KMS-11 (cell line): ENCODE data around the gene KDM4B.

Source experiments
- H2AFZ ChIP-seq: fragments of 200-600 bp; sonication (generic); 2 replicates; pipeline ENCODE4 v1.6.1; 2016; ENCODE audit warnings: antibody characterized with exemption, mixed run types, low read depth
- H3K27ac ChIP-seq: fragments of 200-600 bp; sonication (generic); 2 replicates; pipeline ENCODE4 v1.6.1; 2016; ENCODE audit warnings: mild to moderate bottlenecking, mixed run types
- H3K27me3 ChIP-seq: fragments of 200-600 bp; sonication (generic); 2 replicates; pipeline ENCODE4 v1.6.1; 2017; ENCODE audit warnings: mild to moderate bottlenecking, low read depth, mixed run types, moderate library complexity; ENCODE audit not compliant: insufficient read depth
- H3K36me3 ChIP-seq: fragments of 200-600 bp; sonication (generic); 2 replicates; pipeline ENCODE4 v1.6.1; 2017; ENCODE audit warnings: mild to moderate bottlenecking, mixed run types; ENCODE audit not compliant: insufficient read depth
- H3K4me1 ChIP-seq: fragments of 200-600 bp; sonication (generic); 2 replicates; pipeline ENCODE4 v1.6.1; 2016; ENCODE audit warnings: mild to moderate bottlenecking, low read depth, mixed run types; ENCODE audit not compliant: poor library complexity, severe bottlenecking
- H3K4me2 ChIP-seq: fragments of 200-600 bp; sonication (generic); 2 replicates; pipeline ENCODE4 v1.7.0; 2016; ENCODE audit warnings: mild to moderate bottlenecking, mixed run types
- H3K4me3 ChIP-seq: fragments of 200-600 bp; sonication (generic); IDR thresholded peaks from 2 replicates; pipeline ENCODE4 v1.6.1; 2017; ENCODE audit warnings: low read depth, low read length, mixed read lengths; ENCODE audit not compliant: insufficient read depth
- H3K79me2 ChIP-seq: fragments of 200-600 bp; sonication (generic); 2 replicates; pipeline ENCODE4 v1.6.1; 2016; ENCODE audit warnings: low read depth, mixed run types; ENCODE audit not compliant: insufficient read depth
- H3K9ac ChIP-seq: fragments of 200-600 bp; sonication (generic); 2 replicates; pipeline ENCODE4 v1.6.1; 2016; ENCODE audit warnings: mild to moderate bottlenecking, mixed run types
- H4K20me1 ChIP-seq: fragments of 200-600 bp; sonication (generic); 2 replicates; pipeline ENCODE4 v1.6.1; 2016; ENCODE audit warnings: mild to moderate bottlenecking, mixed run types; ENCODE audit not compliant: insufficient read depth
- CTCF ChIP-seq: fragments of 200-600 bp; sonication (generic); conservative IDR thresholded peaks from 2 replicates; pipeline ENCODE4 v1.6.1; 2017; ENCODE audit warnings: low read depth, mild to moderate bottlenecking, antibody characterized with exemption, low read length, moderate library complexity, mixed read lengths

The KDM4B gene

GRCh38 chr19:5000120-5000611 is 31.3 kb downstream of the KDM4B start:
- H3K4me2 ChIP-seq = no peak overlapping the region
- H3K27ac ChIP-seq = no peak overlapping the region
- TF ChIP-seq CTCF = no peak
- H2AFZ ChIP-seq = no peak overlapping the region
- H3K4me1 ChIP-seq = no peaks in the 10 kb centered on the region
- H3K36me3 ChIP-seq = no peaks in the 10 kb centered on the region
- no peaks in the 10 kb centered on the region for H3K27me3 ChIP-seq
- no peak overlapping the region for H3K4me3 ChIP-seq
- H4K20me1 ChIP-seq = 0 out of 2 replicates have a peak, but pooled peaks cover 5% of the 10 kb centered on the region
- peaks cover 8% of the 10 kb centered on the region; the same call in 1 of the 2 replicates for H3K79me2 ChIP-seq
- H3K9ac ChIP-seq = no peak overlapping the region

DNA sequence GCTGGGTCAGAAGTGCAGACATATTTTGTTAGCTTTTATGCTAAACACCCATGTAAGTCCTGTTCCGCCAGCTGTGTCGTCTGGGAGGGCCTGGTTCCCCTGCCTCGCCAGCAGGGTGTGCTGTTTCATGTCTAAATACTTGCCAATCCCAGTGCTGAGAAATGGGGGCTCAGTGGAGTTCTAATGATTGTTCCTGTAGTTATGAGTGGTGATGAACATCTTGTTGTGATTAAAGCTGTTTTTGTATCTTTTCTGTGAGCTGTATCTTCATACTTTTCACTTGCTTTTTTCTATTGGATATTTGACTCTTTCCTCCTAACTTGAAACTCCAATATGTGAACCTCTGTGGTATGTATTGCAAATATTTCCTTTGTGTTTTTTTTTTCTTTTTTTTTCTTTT is 32.7 kb downstream of the KDM4B start:
- Histone ChIP-seq H3K9ac (no peak overlapping the region), H3K4me2 (no peak overlapping the region), H3K4me3 (no peak overlapping the region), H3K4me1 (no peaks in the 10 kb centered on the region), H4K20me1 (0 out of 2 replicates have a peak, but pooled peaks cover 5% of the 10 kb centered on the region), H2AFZ (no peak overlapping the region), H3K36me3 (no peaks in the 10 kb centered on the region), H3K27me3 (no peaks in the 10 kb centered on the region), H3K79me2 (peaks cover 8% of the 10 kb centered on the region; the same call in 1 of the 2 replicates), H3K27ac (no peak overlapping the region)
- TF ChIP-seq CTCF = peak; percentile 72

DNA sequence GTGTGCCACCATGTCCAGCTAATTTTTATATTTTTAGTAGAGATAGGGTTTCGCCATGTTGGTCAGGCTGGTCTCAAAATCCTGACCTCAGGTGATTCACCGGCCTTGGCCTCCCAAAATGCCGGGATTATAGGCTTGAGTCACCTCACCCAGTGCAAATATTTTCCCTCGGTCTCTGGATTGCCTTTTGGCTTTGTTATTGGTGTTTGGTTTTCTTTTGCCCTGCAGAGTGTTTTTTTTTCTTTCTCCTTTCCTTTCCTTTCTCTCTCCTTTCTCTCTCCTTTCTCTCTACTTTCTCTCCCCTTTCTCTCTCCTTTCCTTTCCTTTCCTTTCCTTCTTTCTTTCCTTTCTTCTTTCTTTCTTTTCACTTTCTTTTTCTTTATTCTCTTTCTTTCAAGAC is 33.2 kb downstream of the KDM4B start:
- TF ChIP-seq CTCF = no peak
- H3K27ac ChIP-seq = no peak overlapping the region
- H3K27me3 ChIP-seq = no peaks in the 10 kb centered on the region
- no peak overlapping the region for H3K4me3 ChIP-seq
- H3K4me2 ChIP-seq = no peak overlapping the region
- H3K36me3 ChIP-seq = no peaks in the 10 kb centered on the region
- H3K4me1 ChIP-seq = no peaks in the 10 kb centered on the region
- H3K79me2 ChIP-seq = peaks cover 8% of the 10 kb centered on the region; the same call in 1 of the 2 replicates
- no peak overlapping the region for H3K9ac ChIP-seq
- 0 out of 2 replicates have a peak, but pooled peaks cover 5% of the 10 kb centered on the region for H4K20me1 ChIP-seq
- H2AFZ ChIP-seq = no peak overlapping the region

DNA sequence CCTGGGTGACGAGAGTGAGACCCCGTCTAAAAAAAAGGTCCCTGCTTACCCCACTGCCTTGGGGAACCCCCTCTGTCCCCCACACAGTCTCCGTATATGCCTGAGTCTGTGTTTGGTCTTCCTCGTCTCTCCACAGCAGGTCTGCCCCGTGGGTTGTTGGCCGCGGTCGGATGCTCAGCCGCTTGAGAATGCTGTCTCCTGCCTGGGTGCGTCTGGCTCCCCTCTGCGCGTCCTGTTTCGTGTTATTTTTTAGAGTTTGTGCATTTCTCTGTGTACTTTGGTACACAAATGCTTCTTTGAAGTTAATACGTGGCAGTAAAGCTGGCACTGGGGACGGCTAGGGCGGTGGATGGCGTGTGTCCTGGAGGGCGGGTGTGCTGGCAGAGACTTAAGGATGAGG is 34.9 kb downstream of the KDM4B start:
- Histone ChIP-seq H3K4me3 (no peak overlapping the region), H2AFZ (no peak overlapping the region), H3K36me3 (no peaks in the 10 kb centered on the region), H3K9ac (no peak overlapping the region), H3K27me3 (no peaks in the 10 kb centered on the region), H4K20me1 (0 out of 2 replicates have a peak, but pooled peaks cover 5% of the 10 kb centered on the region), H3K27ac (no peak overlapping the region), H3K4me1 (no peaks in the 10 kb centered on the region), H3K4me2 (no peak overlapping the region), H3K79me2 (peaks cover 8% of the 10 kb centered on the region; the same call in 1 of the 2 replicates)
- no peak for TF ChIP-seq CTCF
